AG04450 (cell line): ENCODE measurements around the gene CUL2. TPM values are rescaled to one million over a fixed set of nuclear protein-coding genes. Genes with fewer than 3 reads are reported as not detected.

Source experiments
- CTCF ChIA-PET: fragments of 300-600, 350-600 bp; formaldehyde crosslinking; extraction: SDS; loops from one replicate; lab custom pipeline; 2022; ENCODE audit warnings: antibody characterized with exemption, inconsistent platforms; lab: Charles Lee
- POLR2A ChIA-PET: fragments of 350-600 bp; formaldehyde crosslinking; extraction: SDS; loops from one replicate; lab custom pipeline; 2021; ENCODE audit warnings: antibody characterized with exemption, inconsistent platforms; lab: Yijun Ruan, JAX
- DNase-seq: peaks from one replicate; pipeline ENCODE4 v3.0.0-alpha.2; 2011; ENCODE audit warnings: low read depth, low spot score
- H3K27ac ChIP-seq: one replicate; pipeline ENCODE4 v1.5.1; 2012; ENCODE audit warnings: low read depth, low read length, control low read depth
- H3K27me3 ChIP-seq: one replicate; pipeline ENCODE4 v1.6.0; 2012; ENCODE audit warnings: low read length; ENCODE audit not compliant: control insufficient read depth, insufficient read depth
- H3K4me3 ChIP-seq: 2 replicates; pipeline ENCODE4 v1.5.1; 2011; ENCODE audit warnings: mild to moderate bottlenecking, low read depth, low read length, control low read depth
- H3K9me3 ChIP-seq: 2 replicates; pipeline ENCODE4 v1.5.1; 2012; ENCODE audit warnings: low read length; ENCODE audit not compliant: control insufficient read depth, insufficient read depth
- polyA plus RNA-seq: library from polyadenylated mRNA; depleted of rRNA; stranded (reverse); fragments of >200 nt; gene quantifications from 2 replicates; pipeline ENCODE4 v1.2.3, GENCODE V29; 2011
- TF ChIP-seq, protein P1 (sequence below): IDR thresholded peaks from 2 replicates; pipeline ENCODE4 v1.5.1; 2011; ENCODE audit warnings: low read depth, low read length, control low read depth, inconsistent platforms

CUL2 gene
- polyA plus RNA-seq, 1 experiment, result 37.9 TPM

- CTCF ChIA-PET, result interaction anchor here (1.3 to 4.1 kb wide), 2 partner anchors 13 to 176 kb away, joined by 3 to 24 read pairs; no protein-coding TSS in a partner anchor
- POLR2A ChIA-PET, result no interaction called here
- Histone ChIP-seq H3K9me3 (no peaks in the 10 kb centered on the region), H3K4me3 (no peak overlapping the region), H3K27ac (peak overlapping the region; percentile 76), H3K27me3 (no peaks in the 10 kb centered on the region)
- no peak for DNase-seq
- TF ChIP-seq, protein P1, sequence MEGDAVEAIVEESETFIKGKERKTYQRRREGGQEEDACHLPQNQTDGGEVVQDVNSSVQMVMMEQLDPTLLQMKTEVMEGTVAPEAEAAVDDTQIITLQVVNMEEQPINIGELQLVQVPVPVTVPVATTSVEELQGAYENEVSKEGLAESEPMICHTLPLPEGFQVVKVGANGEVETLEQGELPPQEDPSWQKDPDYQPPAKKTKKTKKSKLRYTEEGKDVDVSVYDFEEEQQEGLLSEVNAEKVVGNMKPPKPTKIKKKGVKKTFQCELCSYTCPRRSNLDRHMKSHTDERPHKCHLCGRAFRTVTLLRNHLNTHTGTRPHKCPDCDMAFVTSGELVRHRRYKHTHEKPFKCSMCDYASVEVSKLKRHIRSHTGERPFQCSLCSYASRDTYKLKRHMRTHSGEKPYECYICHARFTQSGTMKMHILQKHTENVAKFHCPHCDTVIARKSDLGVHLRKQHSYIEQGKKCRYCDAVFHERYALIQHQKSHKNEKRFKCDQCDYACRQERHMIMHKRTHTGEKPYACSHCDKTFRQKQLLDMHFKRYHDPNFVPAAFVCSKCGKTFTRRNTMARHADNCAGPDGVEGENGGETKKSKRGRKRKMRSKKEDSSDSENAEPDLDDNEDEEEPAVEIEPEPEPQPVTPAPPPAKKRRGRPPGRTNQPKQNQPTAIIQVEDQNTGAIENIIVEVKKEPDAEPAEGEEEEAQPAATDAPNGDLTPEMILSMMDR, result no peak
Observed at GRCh38 chr10:35040760-35041501, 49.2 kb downstream of the CUL2 start.

DNA sequence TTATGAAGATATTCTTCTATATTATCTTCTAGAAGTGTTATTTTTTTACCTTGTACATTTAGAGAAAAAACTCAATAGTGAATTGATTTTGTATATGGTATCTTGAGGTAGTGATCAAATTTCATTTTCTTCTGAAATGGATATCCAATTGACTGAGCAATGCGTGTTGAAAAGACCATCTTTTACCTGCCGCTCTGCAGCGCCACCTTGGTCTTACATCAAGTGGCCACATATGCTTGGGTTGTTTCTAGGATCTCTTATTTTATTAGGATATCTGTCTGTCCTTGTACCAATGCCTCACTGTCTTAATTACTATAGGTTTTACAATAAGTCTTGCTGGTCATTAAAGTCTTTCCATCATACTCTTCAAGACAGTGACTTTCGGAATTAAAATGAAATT is 53.0 kb downstream of the CUL2 start:
- H3K9me3 ChIP-seq, result no peaks in the 10 kb centered on the region
- H3K27me3 ChIP-seq, result no peaks in the 10 kb centered on the region
- TF ChIP-seq, protein P1, result no peak
- no peak overlapping the region for H3K27ac ChIP-seq
- ChIA-PET POLR2A (no interaction called here), CTCF (no interaction called here)
- H3K4me3 ChIP-seq, result no peak overlapping the region
- DNase-seq, result no peak

GRCh38 chr10:35035606-35036005 is 54.5 kb downstream of the CUL2 start:
- ChIA-PET POLR2A (no interaction called here), CTCF (interaction anchor here (1.0 kb wide), 1 partner anchor 8 kb away, joined by 4 read pairs; no protein-coding TSS in a partner anchor)
- no peak for DNase-seq
- no peaks in the 10 kb centered on the region for H3K27me3 ChIP-seq
- TF ChIP-seq, protein P1, result no peak
- H3K4me3 ChIP-seq, result no peak overlapping the region
- no peaks in the 10 kb centered on the region for H3K9me3 ChIP-seq
- no peak overlapping the region for H3K27ac ChIP-seq

DNA sequence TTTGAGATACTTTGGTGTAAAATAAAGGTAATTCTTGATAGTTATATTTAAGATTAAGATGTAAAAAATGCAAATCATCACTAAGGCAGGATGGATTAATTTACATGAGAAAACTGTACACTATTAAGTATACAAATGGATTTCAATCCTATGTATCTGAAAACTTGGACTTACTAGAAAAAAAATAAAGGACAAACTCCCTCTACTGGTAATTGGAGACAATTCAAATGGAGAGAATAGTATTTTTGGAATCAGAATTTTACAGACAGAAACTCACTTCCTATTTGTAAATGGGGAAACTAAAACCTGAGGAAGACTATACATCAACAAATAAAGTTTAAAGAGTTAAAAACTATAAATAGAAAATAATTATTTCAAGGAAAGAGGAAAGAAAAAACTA is 62.6 kb downstream of the CUL2 start:
- H3K27me3 ChIP-seq, result no peaks in the 10 kb centered on the region
- POLR2A ChIA-PET, result interaction anchor here (1.0 kb wide), 1 partner anchor 295 kb away, joined by 5 read pairs; no protein-coding TSS in a partner anchor

More for the DNA sequence above, 62.6 kb downstream of the CUL2 start:
- no peak overlapping the region for H3K27ac ChIP-seq
- TF ChIP-seq, protein P1, result peak; percentile 57
- DNase-seq, result no peak
- no peaks in the 10 kb centered on the region for H3K9me3 ChIP-seq
- CTCF ChIA-PET, result interaction anchor here (0.5 to 4.5 kb wide), 17 partner anchors 9 to 1854 kb away, joined by 3 to 40 read pairs (median 6); no protein-coding TSS in a partner anchor
- H3K4me3 ChIP-seq, result no peak overlapping the region
